SK-N-SH (cell line): Measurements from ENCODE around the gene NADK.

Experiments used
- CTCF ChIP-seq: fragments of 200-600 bp; sonication (generic); IDR thresholded peaks from 2 replicates; pipeline ENCODE4 v1.6.1; 2017; ENCODE audit warnings: antibody characterized with exemption, mild to moderate bottlenecking, moderate library complexity
- EP300 ChIP-seq, 2 experiments: IDR thresholded peaks; 2 replicates each; pipeline versions ENCODE4 v1.4.0 to v1.6.1; 2012; ENCODE audit warnings: borderline replicate concordance in 1 of 2, low read depth in 1 of 2, low read length in 1 of 2
- EZH2phosphoT487 ChIP-seq: fragments of 200-600 bp; sonication (generic); IDR thresholded peaks from 2 replicates; pipeline ENCODE4 v1.6.1; 2017; ENCODE audit warnings: low read depth, mixed run types, mild to moderate bottlenecking, antibody characterized with exemption, moderate library complexity, borderline replicate concordance
- FOXJ3 ChIP-seq: sonication (generic); formaldehyde crosslinking; IDR thresholded peaks from 2 replicates; pipeline ENCODE4 v1.5.1; 2020; ENCODE audit warnings: mild to moderate bottlenecking, missing genetic modification reagents
- JUND ChIP-seq: IDR thresholded peaks from 2 replicates; pipeline ENCODE4 v1.4.0; 2012
- MEF2A ChIP-seq: IDR thresholded peaks from 2 replicates; pipeline ENCODE4 v1.4.0; 2012; ENCODE audit warnings: low read depth, borderline replicate concordance
- MXI1 ChIP-seq: IDR thresholded peaks from 2 replicates; pipeline ENCODE4 v1.6.1; 2012; ENCODE audit warnings: mild to moderate bottlenecking, low read depth, low read length, improper control_type of control experiment
- POLR2AphosphoS5 ChIP-seq: IDR thresholded peaks from 2 replicates; pipeline ENCODE4 v1.6.1; 2012; ENCODE audit warnings: low read depth, low read length
- RAD21 ChIP-seq: IDR thresholded peaks from 2 replicates; pipeline ENCODE4 v1.6.1; 2012; ENCODE audit warnings: mild to moderate bottlenecking, low read length
- REST ChIP-seq: IDR thresholded peaks from 2 replicates; pipeline ENCODE4 v1.6.1; 2012; ENCODE audit warnings: mild to moderate bottlenecking, low read depth, low read length, moderate library complexity
- RXRA ChIP-seq: IDR thresholded peaks from 2 replicates; pipeline ENCODE4 v1.4.0; 2012; ENCODE audit warnings: low read depth, mild to moderate bottlenecking, borderline replicate concordance
- SIN3A ChIP-seq: IDR thresholded peaks from 2 replicates; pipeline ENCODE4 v1.6.1; 2012; ENCODE audit warnings: low read depth, mild to moderate bottlenecking, low read length, moderate library complexity, borderline replicate concordance
- TAF1 ChIP-seq: IDR thresholded peaks from 2 replicates; pipeline ENCODE4 v1.6.1; 2012; ENCODE audit warnings: low read depth, mild to moderate bottlenecking, low read length, moderate library complexity, borderline replicate concordance
- USF1 ChIP-seq: IDR thresholded peaks from 2 replicates; pipeline ENCODE4 v1.4.0; 2012; ENCODE audit warnings: low read depth, borderline replicate concordance

- TF ChIP-seq RAD21 (no peak), CTCF (no peak), EP300 (IDR thresholded peaks at IDR 0.05; ENCODE audit: borderline replicate concordance in 1 of 2, low read depth in 1 of 2, low read length in 1 of 2) (no peak), REST (no peak), MEF2A (no peak), JUND (no peak), FOXJ3 (CRISPR knock-in tag) (no peak), USF1 (no peak), SIN3A (no peak), EZH2phosphoT487 (no peak), TAF1 (no peak), MXI1 (no peak), POLR2AphosphoS5 (no peak), RXRA (no peak)
Measured at GRCh38 chr1:1758059-1758621, 20.1 kb downstream of the NADK start.
